Choroid plexus epithelial cell (primary cell): Measurements from ENCODE around the gene MYO5A.
"Not testable (repeated sequence)": the region's sequence is repeated elsewhere in the genome, so short reads cannot be mapped to it uniquely, and the experiment has no call there.

ENCODE experiments used
- DNase-seq: peaks from one replicate; pipeline ENCODE4 v3.0.0-alpha.2; 2010; ENCODE audit warnings: low read depth
- H3K4me3 ChIP-seq: 2 replicates; pipeline ENCODE4 v1.5.1; 2011; ENCODE audit warnings: low read depth, mild to moderate bottlenecking, control low read depth, low read length, moderate library complexity
- CTCF ChIP-seq: conservative IDR thresholded peaks from 2 replicates; pipeline ENCODE4 v1.5.1; 2011; ENCODE audit warnings: low read depth, mild to moderate bottlenecking, control low read depth, inconsistent platforms, low read length, moderate library complexity

The MYO5A gene

GRCh38 chr15:52514482-52514881 is 14.2 kb downstream of the MYO5A start:
- TF ChIP-seq CTCF = no peak
- no peak for DNase-seq
- H3K4me3 ChIP-seq = no peak overlapping the region

- DNase-seq = peak; percentile 55
- H3K4me3 ChIP-seq = not testable (repeated sequence)
Observed at GRCh38 chr15:52512869-52513268, 15.8 kb downstream of the MYO5A start.

- H3K4me3 ChIP-seq = no peak overlapping the region
- no peak for DNase-seq
- no peak for TF ChIP-seq CTCF
Observed at GRCh38 chr15:52511084-52511483, 17.6 kb downstream of the MYO5A start.

DNA sequence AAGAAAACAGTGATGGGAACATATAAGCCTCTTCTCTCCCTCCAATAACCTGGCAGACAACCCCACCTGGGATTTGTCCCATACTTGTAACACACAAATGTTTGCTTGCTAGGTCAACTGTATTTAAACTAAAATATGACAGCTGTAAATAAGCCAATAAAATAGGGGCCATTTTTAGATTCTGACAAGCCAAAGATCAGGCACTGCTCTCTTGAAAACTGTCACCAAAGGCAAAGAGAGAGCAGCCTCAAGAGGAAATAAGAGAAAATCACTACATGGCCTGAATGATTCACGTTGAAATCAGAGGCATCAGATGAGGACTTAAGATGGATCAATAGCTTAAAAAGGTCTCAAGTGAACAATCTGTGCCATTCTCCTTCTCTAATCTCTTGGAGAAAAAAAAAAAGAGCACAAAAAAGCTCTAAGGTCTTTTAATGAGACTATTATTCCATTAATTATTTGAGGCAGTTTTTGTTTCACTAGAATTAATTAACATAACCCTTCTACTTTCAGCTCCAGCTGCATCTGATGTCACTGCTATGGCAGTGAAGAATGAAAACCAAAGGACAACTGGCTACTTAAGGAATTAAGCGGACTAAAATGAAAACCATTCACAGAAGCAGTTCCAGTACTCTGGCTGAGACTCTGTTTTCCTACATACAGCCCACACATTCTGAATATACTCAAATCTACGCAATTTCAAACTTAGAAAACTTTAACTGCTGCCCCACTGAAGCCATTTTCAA is 19.0 kb downstream of the MYO5A start:
- H3K4me3 ChIP-seq = no peak overlapping the region
- no peak for TF ChIP-seq CTCF
- DNase-seq = no peak

- no peak for DNase-seq
- no peak overlapping the region for H3K4me3 ChIP-seq
- TF ChIP-seq CTCF = no peak
Observed at GRCh38 chr15:52506549-52506948, 22.1 kb downstream of the MYO5A start.

DNA sequence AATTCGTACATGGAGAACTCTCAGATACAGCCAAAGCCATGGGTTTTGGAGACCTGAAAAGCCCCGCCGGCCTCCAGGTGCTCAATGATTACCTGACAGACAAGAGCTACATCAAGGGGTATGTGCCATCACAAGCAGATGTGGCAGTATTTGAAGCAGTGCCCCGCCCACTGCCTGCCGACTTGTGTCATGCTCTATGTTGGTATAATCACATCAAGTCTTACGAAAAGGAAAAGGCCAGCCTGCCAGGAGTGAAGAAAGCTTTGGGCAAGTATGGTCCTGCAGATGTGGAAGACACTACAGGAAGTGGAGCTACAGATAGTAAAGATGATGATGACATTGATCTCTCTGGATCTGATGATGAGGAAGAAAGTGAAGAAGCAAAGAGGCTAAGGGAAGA is 23.5 kb downstream of the MYO5A start:
- no peak for DNase-seq
- no peak overlapping the region for H3K4me3 ChIP-seq
- no peak for TF ChIP-seq CTCF

GRCh38 chr15:52503788-52504496 is 24.7 kb downstream of the MYO5A start:
- H3K4me3 ChIP-seq = no peak overlapping the region
- no peak for TF ChIP-seq CTCF
- peak; percentile 34 for DNase-seq
